Activated naive CD8-positive, alpha-beta T cell treated with anti-CD3 and anti-CD28 coated beads, Interleukin-2, amount 50 U/mL, for 24 hours (primary cell): ENCODE results near the gene MTCH2.
A peak's percentile ranks its signal among the peaks of the same experiment; 100 is the strongest.

Experiments used
- ATAC-seq: fragments of 150-1000 bp; cut with Tn5 transposase; one replicate; pipeline ENCODE4 v1.10.0; 2021
- DNase-seq: peaks from one replicate; pipeline ENCODE4 v3.0.0; 2021
- H3K27ac Mint-ChIP-seq: one replicate; pipeline ENCODE4 v1.8.0; 2021; ENCODE audit warnings: mild to moderate bottlenecking, mixed read lengths
- H3K27me3 Mint-ChIP-seq: one replicate; pipeline ENCODE4 v1.8.0; 2021; ENCODE audit warnings: mixed read lengths
- H3K36me3 Mint-ChIP-seq: one replicate; pipeline ENCODE4 v1.8.0; 2021; ENCODE audit warnings: low read depth, mixed read lengths
- H3K4me1 Mint-ChIP-seq: one replicate; pipeline ENCODE4 v1.8.0; 2021; ENCODE audit warnings: mixed read lengths
- H3K4me3 Mint-ChIP-seq: one replicate; pipeline ENCODE4 v1.8.0; 2021; ENCODE audit warnings: mild to moderate bottlenecking, moderate library complexity, mixed read lengths
- H3K9me3 Mint-ChIP-seq: one replicate; pipeline ENCODE4 v1.8.0; 2021; ENCODE audit warnings: mixed read lengths

The MTCH2 gene

GRCh38 chr11:47611348-47611794 is 31.0 kb downstream of the MTCH2 start:
- no peaks in the 10 kb centered on the region for H3K36me3 Mint-ChIP-seq
- no peak overlapping the region for H3K27ac Mint-ChIP-seq
- H3K4me3 Mint-ChIP-seq, result no peak overlapping the region
- H3K9me3 Mint-ChIP-seq, result no peaks in the 10 kb centered on the region
- H3K4me1 Mint-ChIP-seq, result peaks cover 5% of the 10 kb centered on the region
- no peaks in the 10 kb centered on the region for H3K27me3 Mint-ChIP-seq
- DNase-seq, result no peak
- no peak for ATAC-seq

GRCh38 chr11:47609675-47610074 is 32.7 kb downstream of the MTCH2 start:
- H3K27ac Mint-ChIP-seq, result no peak overlapping the region
- H3K27me3 Mint-ChIP-seq, result no peaks in the 10 kb centered on the region
- peaks cover 5% of the 10 kb centered on the region for H3K4me1 Mint-ChIP-seq
- H3K9me3 Mint-ChIP-seq, result no peaks in the 10 kb centered on the region
- H3K4me3 Mint-ChIP-seq, result no peak overlapping the region
- DNase-seq (no peak), ATAC-seq (peak; percentile 33)
- no peaks in the 10 kb centered on the region for H3K36me3 Mint-ChIP-seq

DNA sequence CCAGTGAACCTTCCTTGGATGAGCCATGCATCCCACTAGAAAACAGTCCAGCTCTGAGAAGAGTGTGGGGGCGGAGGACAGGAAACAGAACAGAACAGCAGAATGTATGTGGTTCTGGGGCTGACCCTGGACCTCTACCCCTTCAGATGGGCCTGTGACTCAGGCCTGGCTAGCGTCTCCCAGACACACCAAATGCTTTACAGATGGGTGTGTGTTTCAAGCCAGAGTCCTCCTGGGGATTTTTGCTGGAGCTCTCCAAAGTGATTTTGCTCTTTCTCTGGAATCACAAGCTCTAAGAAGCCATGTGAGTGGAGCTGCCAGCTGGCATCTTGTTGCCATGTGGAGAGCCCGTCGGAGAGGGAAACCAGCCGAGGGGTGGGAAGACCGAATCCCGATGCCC is 35.0 kb downstream of the MTCH2 start:
- Mint-ChIP-seq H3K4me1 (peaks cover 5% of the 10 kb centered on the region), H3K9me3 (no peaks in the 10 kb centered on the region), H3K27me3 (no peaks in the 10 kb centered on the region), H3K4me3 (no peak overlapping the region), H3K36me3 (no peaks in the 10 kb centered on the region), H3K27ac (no peak overlapping the region)
- DNase-seq, result no peak
- no peak for ATAC-seq

DNA sequence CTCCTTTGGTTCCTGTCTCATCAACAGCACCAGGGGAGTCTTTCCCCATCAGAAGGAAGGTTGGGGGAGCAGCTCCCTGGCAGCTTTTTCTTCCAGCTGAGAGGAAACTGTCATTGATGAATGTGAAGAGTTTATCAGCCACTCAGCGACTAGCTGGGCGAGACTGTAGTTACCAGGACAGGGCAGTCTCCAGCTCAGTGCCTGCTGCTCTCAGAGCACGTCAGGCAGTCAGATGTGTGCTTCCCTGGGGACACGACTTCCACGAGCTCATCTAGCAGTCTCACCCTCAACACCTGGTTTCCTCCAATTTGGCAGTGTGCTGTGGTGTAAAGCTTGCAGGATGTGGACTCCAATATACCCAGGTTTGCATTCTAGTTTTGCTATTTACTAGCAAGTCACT is 35.6 kb downstream of the MTCH2 start:
- no peak for ATAC-seq
- DNase-seq, result no peak
- H3K36me3 Mint-ChIP-seq, result no peaks in the 10 kb centered on the region
- H3K4me3 Mint-ChIP-seq, result no peak overlapping the region
- no peaks in the 10 kb centered on the region for H3K27me3 Mint-ChIP-seq
- H3K9me3 Mint-ChIP-seq, result no peaks in the 10 kb centered on the region
- H3K4me1 Mint-ChIP-seq, result peaks cover 5% of the 10 kb centered on the region
- H3K27ac Mint-ChIP-seq, result no peak overlapping the region

- Mint-ChIP-seq H3K4me1 (peaks cover 2% of the 10 kb centered on the region), H3K9me3 (no peaks in the 10 kb centered on the region), H3K4me3 (no peak overlapping the region), H3K27ac (no peak overlapping the region), H3K36me3 (no peaks in the 10 kb centered on the region), H3K27me3 (no peaks in the 10 kb centered on the region)
- no peak for ATAC-seq
- no peak for DNase-seq
Observed at GRCh38 chr11:47605921-47606320, 36.4 kb downstream of the MTCH2 start.

GRCh38 chr11:47603295-47603694 is 39.1 kb downstream of the MTCH2 start:
- Mint-ChIP-seq H3K4me1 (peaks cover 2% of the 10 kb centered on the region), H3K27me3 (no peaks in the 10 kb centered on the region), H3K27ac (no peak overlapping the region), H3K36me3 (no peaks in the 10 kb centered on the region), H3K4me3 (no peak overlapping the region), H3K9me3 (no peaks in the 10 kb centered on the region)
- ATAC-seq (no peak), DNase-seq (no peak)

GRCh38 chr11:47599902-47600301 is 42.5 kb downstream of the MTCH2 start:
- H3K9me3 Mint-ChIP-seq, result no peaks in the 10 kb centered on the region
- peaks cover 5% of the 10 kb centered on the region for H3K27me3 Mint-ChIP-seq
- no peaks in the 10 kb centered on the region for H3K4me1 Mint-ChIP-seq
- no peak for ATAC-seq
- H3K36me3 Mint-ChIP-seq, result no peaks in the 10 kb centered on the region
- no peak overlapping the region for H3K4me3 Mint-ChIP-seq
- no peak for DNase-seq
- H3K27ac Mint-ChIP-seq, result no peak overlapping the region

- Mint-ChIP-seq H3K36me3 (no peaks in the 10 kb centered on the region), H3K4me1 (peaks cover 12% of the 10 kb centered on the region), H3K27ac (no peak overlapping the region), H3K27me3 (peaks cover 30% of the 10 kb centered on the region), H3K4me3 (no peak overlapping the region), H3K9me3 (no peaks in the 10 kb centered on the region)
- no peak for ATAC-seq
- no peak for DNase-seq
Observed at GRCh38 chr11:47595967-47596366, 46.4 kb downstream of the MTCH2 start.

- H3K4me1 Mint-ChIP-seq, result peaks cover 12% of the 10 kb centered on the region
- peaks cover 30% of the 10 kb centered on the region for H3K27me3 Mint-ChIP-seq
- ATAC-seq, result no peak
- no peak overlapping the region for H3K27ac Mint-ChIP-seq
- H3K4me3 Mint-ChIP-seq, result no peak overlapping the region
- no peak for DNase-seq
- H3K9me3 Mint-ChIP-seq, result no peaks in the 10 kb centered on the region
- no peaks in the 10 kb centered on the region for H3K36me3 Mint-ChIP-seq
Observed at GRCh38 chr11:47595029-47595428, 47.3 kb downstream of the MTCH2 start.

- H3K36me3 Mint-ChIP-seq, result no peaks in the 10 kb centered on the region
- H3K4me3 Mint-ChIP-seq, result no peak within 1 kb of the TSS
- ATAC-seq (no peak), DNase-seq (no peak)
- H3K27ac Mint-ChIP-seq, result no peak within 1 kb of the TSS
- peaks cover 30% of the 10 kb centered on the region for H3K27me3 Mint-ChIP-seq
- H3K4me1 Mint-ChIP-seq, result peaks cover 12% of the 10 kb centered on the region
- H3K9me3 Mint-ChIP-seq, result no peaks in the 10 kb centered on the region
Observed at GRCh38 chr11:47593934-47594855, 48.2 kb downstream of the MTCH2 start, which contains the start of gene C1QTNF4. C1QTNF4 (minus strand) TSS chr11:47594411; CDS start chr11:47590810, 3,601 bp downstream.

- peaks cover 12% of the 10 kb centered on the region for H3K4me1 Mint-ChIP-seq
- no peak overlapping the region for H3K4me3 Mint-ChIP-seq
- no peaks in the 10 kb centered on the region for H3K36me3 Mint-ChIP-seq
- H3K27ac Mint-ChIP-seq, result no peak overlapping the region
- ATAC-seq (no peak), DNase-seq (no peak)
- H3K27me3 Mint-ChIP-seq, result peaks cover 30% of the 10 kb centered on the region
- no peaks in the 10 kb centered on the region for H3K9me3 Mint-ChIP-seq
Observed at GRCh38 chr11:47593492-47593933, 48.8 kb downstream of the MTCH2 start.

GRCh38 chr11:47592970-47593369 is 49.4 kb downstream of the MTCH2 start:
- Mint-ChIP-seq H3K4me1 (peaks cover 12% of the 10 kb centered on the region), H3K27ac (no peak overlapping the region)
- ATAC-seq, result no peak

GRCh38 chr11:47592251-47592650 is 50.1 kb downstream of the MTCH2 start:
- no peaks in the 10 kb centered on the region for H3K9me3 Mint-ChIP-seq
- H3K4me1 Mint-ChIP-seq, result peaks cover 12% of the 10 kb centered on the region
- no peak overlapping the region for H3K4me3 Mint-ChIP-seq
- DNase-seq (no peak), ATAC-seq (no peak)
- no peaks in the 10 kb centered on the region for H3K36me3 Mint-ChIP-seq
- no peak overlapping the region for H3K27ac Mint-ChIP-seq
- H3K27me3 Mint-ChIP-seq, result peaks cover 30% of the 10 kb centered on the region

More at GRCh38 chr11:47592970-47593369, 49.4 kb downstream of the MTCH2 start:
- Mint-ChIP-seq H3K27me3 (peaks cover 30% of the 10 kb centered on the region), H3K4me3 (no peak overlapping the region), H3K9me3 (no peaks in the 10 kb centered on the region), H3K36me3 (no peaks in the 10 kb centered on the region)
- no peak for DNase-seq

GRCh38 chr11:47591764-47592163 is 50.6 kb downstream of the MTCH2 start:
- H3K4me1 Mint-ChIP-seq, result peaks cover 12% of the 10 kb centered on the region
- H3K27me3 Mint-ChIP-seq, result peaks cover 30% of the 10 kb centered on the region
- ATAC-seq (no peak), DNase-seq (no peak)
- H3K9me3 Mint-ChIP-seq, result no peaks in the 10 kb centered on the region
- H3K4me3 Mint-ChIP-seq, result no peak overlapping the region
- H3K27ac Mint-ChIP-seq, result no peak overlapping the region
- no peaks in the 10 kb centered on the region for H3K36me3 Mint-ChIP-seq
